Smooth muscle cell (in vitro differentiated cells): ENCODE data around the gene TMEM255A. TPM values are rescaled to one million over a fixed set of nuclear protein-coding genes. Genes with fewer than 3 reads are reported as not detected.

Source experiments
- DNase-seq: peaks from one replicate; lab custom pipeline; 2025; ENCODE audit not compliant: unreplicated experiment; lab: John Stamatoyannopoulos, UW
- H2AFZ ChIP-seq: fragments of 200-600 bp; sonication (generic); 2 replicates; pipeline ENCODE4 v1.6.0; 2016; ENCODE audit warnings: antibody characterized with exemption, low read depth, mild to moderate bottlenecking
- H3F3A ChIP-seq: fragments of 200-600 bp; sonication (generic); 2 replicates; pipeline ENCODE4 v1.6.0; 2017; ENCODE audit warnings: antibody characterized with exemption, low read depth
- H3K27ac ChIP-seq: fragments of 200-600 bp; sonication (generic); 2 replicates; pipeline ENCODE4 v1.5.1; 2016; ENCODE audit warnings: low read depth, mild to moderate bottlenecking
- H3K27me3 ChIP-seq: fragments of 200-600 bp; sonication (generic); 2 replicates; pipeline ENCODE4 v1.6.1; 2016; ENCODE audit warnings: low read depth, mild to moderate bottlenecking
- H3K36me3 ChIP-seq: fragments of 200-600 bp; sonication (generic); 2 replicates; pipeline ENCODE4 v1.5.1; 2016; ENCODE audit warnings: low read depth
- H3K4me1 ChIP-seq: fragments of 200-600 bp; sonication (generic); 2 replicates; pipeline ENCODE4 v1.5.1; 2016; ENCODE audit warnings: low read depth
- H3K4me2 ChIP-seq: fragments of 200-600 bp; sonication (generic); 2 replicates; pipeline ENCODE4 v1.6.0; 2016; ENCODE audit warnings: mild to moderate bottlenecking
- H3K4me3 ChIP-seq: fragments of 200-600 bp; sonication (generic); 2 replicates; pipeline ENCODE4 v1.5.1; 2016; ENCODE audit warnings: mild to moderate bottlenecking
- H3K79me2 ChIP-seq: fragments of 200-600 bp; sonication (generic); 2 replicates; pipeline ENCODE4 v1.6.0; 2016; ENCODE audit warnings: low read depth, mild to moderate bottlenecking
- H3K9ac ChIP-seq: fragments of 200-600 bp; sonication (generic); 2 replicates; pipeline ENCODE4 v1.6.0; 2016; ENCODE audit warnings: low read depth
- H3K9me3 ChIP-seq: fragments of 200-600 bp; sonication (generic); replicated peaks from 2 replicates; pipeline ENCODE4 v1.5.1; 2016; ENCODE audit warnings: low read depth
- H4K20me1 ChIP-seq: fragments of 200-600 bp; sonication (generic); 2 replicates; pipeline ENCODE4 v1.6.0; 2016; ENCODE audit warnings: low read depth
- WGBS: methylation state at CpG from one replicate; pipeline ENCODE4 v1.1.7; 2016; ENCODE audit warnings: low lambda C conversion rate; 5-methylcytosine and 5-hydroxymethylcytosine counted together
- polyA plus RNA-seq: library from polyadenylated mRNA; unstranded; fragments of >200 nt; fragmentation: Nextera tagmentation; extraction: Ambion mirVana; gene quantifications from 2 replicates; pipeline ENCODE4 v1.2.1, GENCODE V29; 2016
- total RNA-seq: library from RNA; depleted of rRNA; stranded (reverse); fragments of >200 nt; gene quantifications from 2 replicates; pipeline ENCODE4 v1.2.3, GENCODE V29; 2014
- TF ChIP-seq, protein P1 (sequence below): fragments of 200-600 bp; sonication (generic); IDR thresholded peaks from 2 replicates; pipeline ENCODE4 v1.5.1; 2017; ENCODE audit warnings: borderline replicate concordance, mild to moderate bottlenecking, antibody characterized with exemption; ENCODE audit not compliant: insufficient read depth, poor library complexity, severe bottlenecking

Gene TMEM255A
- total and polyA plus RNA-seq, 2 experiments from 2014 or later = 0.04 TPM; not detected in 1

GRCh38 chrX:120213438-120214265 lies 97.6 kb downstream of the TMEM255A start:
- Histone ChIP-seq H2AFZ (no peak overlapping the region), H3K4me1 (no peaks in the 10 kb centered on the region), H3K4me2 (no peak overlapping the region), H3K9me3 (no peaks in the 10 kb centered on the region), H3F3A (no peaks in the 10 kb centered on the region), H3K27ac (no peak overlapping the region), H3K79me2 (no peaks in the 10 kb centered on the region), H3K36me3 (no peaks in the 10 kb centered on the region), H4K20me1 (no peaks in the 10 kb centered on the region), H3K4me3 (no peak overlapping the region), H3K27me3 (no peaks in the 10 kb centered on the region), H3K9ac (no peak overlapping the region)
- WGBS = 31% methylated on average over 8 of the region's 8 CpGs
- TF ChIP-seq, protein P1, sequence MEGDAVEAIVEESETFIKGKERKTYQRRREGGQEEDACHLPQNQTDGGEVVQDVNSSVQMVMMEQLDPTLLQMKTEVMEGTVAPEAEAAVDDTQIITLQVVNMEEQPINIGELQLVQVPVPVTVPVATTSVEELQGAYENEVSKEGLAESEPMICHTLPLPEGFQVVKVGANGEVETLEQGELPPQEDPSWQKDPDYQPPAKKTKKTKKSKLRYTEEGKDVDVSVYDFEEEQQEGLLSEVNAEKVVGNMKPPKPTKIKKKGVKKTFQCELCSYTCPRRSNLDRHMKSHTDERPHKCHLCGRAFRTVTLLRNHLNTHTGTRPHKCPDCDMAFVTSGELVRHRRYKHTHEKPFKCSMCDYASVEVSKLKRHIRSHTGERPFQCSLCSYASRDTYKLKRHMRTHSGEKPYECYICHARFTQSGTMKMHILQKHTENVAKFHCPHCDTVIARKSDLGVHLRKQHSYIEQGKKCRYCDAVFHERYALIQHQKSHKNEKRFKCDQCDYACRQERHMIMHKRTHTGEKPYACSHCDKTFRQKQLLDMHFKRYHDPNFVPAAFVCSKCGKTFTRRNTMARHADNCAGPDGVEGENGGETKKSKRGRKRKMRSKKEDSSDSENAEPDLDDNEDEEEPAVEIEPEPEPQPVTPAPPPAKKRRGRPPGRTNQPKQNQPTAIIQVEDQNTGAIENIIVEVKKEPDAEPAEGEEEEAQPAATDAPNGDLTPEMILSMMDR = peak; percentile 55
- peak; percentile 1 for DNase-seq

Other genes starting within 250 kb of the TMEM255A start
- gene RHOXF2B, start 233.8 kb downstream of the TMEM255A start, total RNA-seq = not detected in 2 replicates
- 0.06 TPM in 1 of 2 replicates, not detected in the other for gene RHOXF2B, start 233.8 kb downstream of the TMEM255A start, polyA plus RNA-seq
- gene RHOXF1, start 195.5 kb downstream of the TMEM255A start, total RNA-seq = not detected in 2 replicates
- 0.48 TPM in 1 of 2 replicates, not detected in the other for gene RHOXF1, start 195.5 kb downstream of the TMEM255A start, polyA plus RNA-seq
- gene RHOXF2, start 152.8 kb downstream of the TMEM255A start, total RNA-seq = not detected in 2 replicates
- gene RHOXF2, start 152.8 kb downstream of the TMEM255A start, polyA plus RNA-seq = not detected in 2 replicates
- gene ZBTB33, start 60.6 kb downstream of the TMEM255A start, total RNA-seq = 16.9 and 19.1 TPM in 2 replicates
- 5.1 and 6.1 TPM in 2 replicates for gene ZBTB33, start 60.6 kb downstream of the TMEM255A start, polyA plus RNA-seq
- not detected in 2 replicates for gene ATP1B4, start 50.6 kb upstream of the TMEM255A start, total RNA-seq
- gene ATP1B4, start 50.6 kb upstream of the TMEM255A start, polyA plus RNA-seq = not detected in 2 replicates
- gene LAMP2, start 157.8 kb upstream of the TMEM255A start, total RNA-seq = 163 and 189 TPM in 2 replicates
- 120 and 134 TPM in 2 replicates for gene LAMP2, start 157.8 kb upstream of the TMEM255A start, polyA plus RNA-seq
- 49.6 and 57.0 TPM in 2 replicates for gene CUL4B, start 249.5 kb upstream of the TMEM255A start, total RNA-seq
- gene CUL4B, start 249.5 kb upstream of the TMEM255A start, polyA plus RNA-seq = 13.1 and 17.2 TPM in 2 replicates